ENCODE measurements around the gene SGSM2.

The SGSM2 gene

GRCh38 chr17:2380226-2380922, 43.1 kb downstream of the SGSM2 start:
- DNase-seq (ENCODE audit: insufficient read length) (no peak), FAIRE-seq (no peak)
- TF ChIP-seq POLR2AphosphoS5 (IDR thresholded peaks at IDR 0.05; ENCODE audit: low read depth, low read length) = no peak
- no peak for TF ChIP-seq TAF1 (IDR thresholded peaks at IDR 0.05; ENCODE audit: borderline replicate concordance, low read depth, low read length)
- TF ChIP-seq POLR2A (IDR thresholded peaks at IDR 0.05; ENCODE audit: low read depth, low read length) = no peak

GRCh38 chr17:2380950-2381649, 43.8 kb downstream of the SGSM2 start:
- TF ChIP-seq TAF1 (IDR thresholded peaks at IDR 0.05; ENCODE audit: borderline replicate concordance, low read depth, low read length) (no peak), POLR2AphosphoS5 (IDR thresholded peaks at IDR 0.05; ENCODE audit: low read depth, low read length) (no peak)
- DNase-seq (ENCODE audit: insufficient read length) (no peak), FAIRE-seq (no peak)

DNA sequence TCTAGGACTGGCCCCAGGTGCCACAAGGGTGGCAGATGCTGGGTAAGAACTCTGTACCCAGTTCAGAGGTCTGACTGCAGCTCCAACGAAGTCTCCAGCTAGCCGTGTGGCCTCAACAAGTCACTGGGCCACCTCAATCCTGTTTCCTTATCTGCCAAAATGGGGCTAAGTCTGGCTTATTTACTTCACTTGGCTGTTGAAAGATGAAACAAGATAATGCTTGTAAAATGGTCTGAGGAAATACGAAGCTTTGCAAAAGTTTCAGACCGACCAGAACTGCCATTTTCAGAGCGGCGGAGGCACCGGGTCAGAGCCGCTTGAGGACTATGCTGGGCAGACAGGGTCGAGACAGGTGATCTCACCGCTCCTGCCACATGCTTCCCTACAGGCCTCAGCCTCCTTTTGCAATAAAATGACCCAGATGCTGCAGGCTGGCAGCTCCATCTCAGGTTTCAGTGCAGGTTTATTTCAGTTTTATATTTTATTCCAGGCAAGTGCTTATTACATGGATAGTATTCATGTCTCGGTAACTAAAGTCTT, 46.4 kb downstream of the SGSM2 start:
- FAIRE-seq (no peak), DNase-seq (ENCODE audit: insufficient read length) (no peak)
- TF ChIP-seq POLR2AphosphoS5 (IDR thresholded peaks at IDR 0.05; ENCODE audit: low read depth, low read length) = no peak

- FAIRE-seq (no peak), DNase-seq (ENCODE audit: insufficient read length) (no peak)
- no peak for TF ChIP-seq POLR2AphosphoS5 (IDR thresholded peaks at IDR 0.05; ENCODE audit: low read depth, low read length)
- no peak for TF ChIP-seq POLR2A (IDR thresholded peaks at IDR 0.05; ENCODE audit: low read depth, low read length)
- no peak for TF ChIP-seq TAF1 (IDR thresholded peaks at IDR 0.05; ENCODE audit: borderline replicate concordance, low read depth, low read length)
These were observed 47.3 kb downstream of the SGSM2 start for GRCh38 chr17:2384439-2385127.

- TF ChIP-seq POLR2AphosphoS5 (IDR thresholded peaks at IDR 0.05; ENCODE audit: low read depth, low read length) (no peak), POLR2A (IDR thresholded peaks at IDR 0.05; ENCODE audit: low read depth, low read length) (no peak), TAF1 (IDR thresholded peaks at IDR 0.05; ENCODE audit: borderline replicate concordance, low read depth, low read length) (no peak)
- DNase-seq (ENCODE audit: insufficient read length) (no peak), FAIRE-seq (no peak)
These were observed 48.2 kb downstream of the SGSM2 start for GRCh38 chr17:2385240-2386210.

GRCh38 chr17:2386400-2387085, 49.2 kb downstream of the SGSM2 start:
- FAIRE-seq (no peak), DNase-seq (ENCODE audit: insufficient read length) (no peak)
- no peak for TF ChIP-seq TAF1 (IDR thresholded peaks at IDR 0.05; ENCODE audit: borderline replicate concordance, low read depth, low read length)
- no peak for TF ChIP-seq POLR2A (IDR thresholded peaks at IDR 0.05; ENCODE audit: low read depth, low read length)
- TF ChIP-seq POLR2AphosphoS5 (IDR thresholded peaks at IDR 0.05; ENCODE audit: low read depth, low read length) = no peak

DNA sequence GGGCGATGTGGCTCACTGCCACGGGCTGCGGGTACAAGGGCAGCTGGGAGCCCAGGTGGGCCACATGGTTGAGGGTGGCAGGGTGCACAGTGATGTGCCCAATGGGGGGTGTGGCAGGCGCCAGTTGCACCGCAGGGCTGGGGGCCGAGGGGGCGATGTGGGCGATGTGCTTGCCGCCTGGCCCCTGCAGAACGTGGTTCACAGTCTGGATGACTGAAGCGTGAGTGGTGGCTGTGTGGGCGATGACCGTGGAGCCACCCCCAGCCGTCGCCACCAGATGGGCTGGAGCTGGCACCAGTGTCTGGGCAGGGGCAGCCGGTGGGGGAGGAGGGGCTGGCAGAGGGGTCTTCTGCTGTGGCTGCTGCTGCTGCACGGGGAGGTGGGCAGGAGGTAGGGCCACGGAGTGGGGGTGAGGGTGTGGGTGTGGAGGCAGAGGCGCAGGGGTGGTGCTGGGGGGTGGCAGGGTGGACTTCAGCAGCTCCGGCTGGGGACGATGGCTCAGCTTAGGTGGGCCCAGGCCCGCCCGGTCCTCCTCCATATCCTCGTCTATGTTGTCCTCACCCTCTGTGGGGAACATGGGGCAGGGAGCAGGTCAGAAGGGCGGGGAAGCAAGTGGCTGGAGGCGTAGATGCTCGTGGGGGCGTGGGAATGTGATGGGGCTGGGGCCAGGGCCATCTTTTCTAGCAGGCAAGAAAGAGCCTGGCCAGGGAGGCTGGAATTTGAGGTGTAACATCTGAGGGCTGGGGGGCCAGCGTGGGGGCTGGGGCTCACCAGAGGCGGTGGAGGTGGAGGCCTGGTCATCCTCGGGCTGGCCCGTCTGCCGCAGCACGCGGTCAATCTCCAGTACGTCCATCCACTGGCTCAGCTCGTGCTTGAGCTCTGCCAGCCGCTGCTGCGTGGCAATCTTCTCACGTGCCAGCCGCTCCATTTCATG, 50.1 kb downstream of the SGSM2 start:
- no peak for DNase-seq (ENCODE audit: insufficient read length)
- TF ChIP-seq POLR2A (IDR thresholded peaks at IDR 0.05; ENCODE audit: low read depth, low read length) (no peak), POLR2AphosphoS5 (IDR thresholded peaks at IDR 0.05; ENCODE audit: low read depth, low read length) (no peak), TAF1 (IDR thresholded peaks at IDR 0.05; ENCODE audit: borderline replicate concordance, low read depth, low read length) (no peak)
- FAIRE-seq = no peak

GRCh38 chr17:2388020-2388682, 50.9 kb downstream of the SGSM2 start:
- TF ChIP-seq POLR2A (IDR thresholded peaks at IDR 0.05; ENCODE audit: low read depth, low read length) = no peak
- no peak for TF ChIP-seq TAF1 (IDR thresholded peaks at IDR 0.05; ENCODE audit: borderline replicate concordance, low read depth, low read length)
- FAIRE-seq = no peak
- DNase-seq (ENCODE audit: insufficient read length) = no peak

- FAIRE-seq (no peak), DNase-seq (ENCODE audit: insufficient read length) (no peak)
- no peak for TF ChIP-seq TAF1 (IDR thresholded peaks at IDR 0.05; ENCODE audit: borderline replicate concordance, low read depth, low read length)
- no peak for TF ChIP-seq POLR2AphosphoS5 (IDR thresholded peaks at IDR 0.05; ENCODE audit: low read depth, low read length)
These were observed 51.4 kb downstream of the SGSM2 start for GRCh38 chr17:2388683-2389055.
